Fibroblast of lung (primary cell): ENCODE data around the gene HID1. TPM values are rescaled to one million over a fixed set of nuclear protein-coding genes. Genes with fewer than 3 reads are reported as not detected.

Source experiments
- DNase-seq, 2 donors: peaks; one replicate each; pipeline versions ENCODE4 v3.0.0 to v3.0.0-alpha.2; 2010; ENCODE audit warnings: low read depth in 2 of 2
- H2AFZ ChIP-seq: 2 replicates; pipeline ENCODE4 v1.5.1; 2012; ENCODE audit warnings: low read length, control low read depth, inconsistent platforms
- H3K27ac ChIP-seq: 2 replicates; pipeline ENCODE4 v1.5.1; 2011; ENCODE audit warnings: low read length, control low read depth; ENCODE audit not compliant: insufficient read depth
- H3K27me3 ChIP-seq: 2 replicates; pipeline ENCODE4 v1.5.1; 2011; ENCODE audit warnings: mild to moderate bottlenecking, low read length; ENCODE audit not compliant: control insufficient read depth, insufficient read depth
- H3K36me3 ChIP-seq: 2 replicates; pipeline ENCODE4 v1.5.1; 2011; ENCODE audit warnings: low read length; ENCODE audit not compliant: control insufficient read depth, insufficient read depth
- H3K4me1 ChIP-seq: 2 replicates; pipeline ENCODE4 v1.5.1; 2011; ENCODE audit warnings: low read length; ENCODE audit not compliant: control insufficient read depth, insufficient read depth; ENCODE audit errors: extremely low read depth
- H3K4me2 ChIP-seq: 2 replicates; pipeline ENCODE4 v1.5.1; 2011; ENCODE audit warnings: low read length, control low read depth; ENCODE audit not compliant: insufficient read depth; ENCODE audit errors: extremely low read depth
- H3K4me3 ChIP-seq, 4 experiments: fragments of 200-600 bp in 1 of 4; sonication (generic) in 1 of 4; replicated peaks in 1 of 4; 2 replicates each; pipeline ENCODE4 v1.5.1; 2011 to 2016; ENCODE audit warnings: low read length in 4 of 4, low read depth in 3 of 4, mild to moderate bottlenecking in 3 of 4, control low read depth in 2 of 4, inconsistent platforms in 1 of 4, mixed read lengths in 1 of 4; ENCODE audit not compliant: insufficient read depth in 1 of 4; ENCODE audit errors: control extremely low read depth in 1 of 4
- H3K79me2 ChIP-seq: 2 replicates; pipeline ENCODE4 v1.5.1; 2012; ENCODE audit warnings: mild to moderate bottlenecking, low read length, inconsistent platforms; ENCODE audit not compliant: control insufficient read depth, insufficient read depth
- H3K9ac ChIP-seq: 2 replicates; pipeline ENCODE4 v1.5.1; 2011; ENCODE audit warnings: mild to moderate bottlenecking, low read length, control low read depth; ENCODE audit not compliant: insufficient read depth
- H3K9me3 ChIP-seq: 2 replicates; pipeline ENCODE4 v1.5.1; 2012; ENCODE audit warnings: low read depth, low read length; ENCODE audit not compliant: control insufficient read depth, insufficient read depth
- H4K20me1 ChIP-seq: 2 replicates; pipeline ENCODE4 v1.5.1; 2011; ENCODE audit warnings: low read length; ENCODE audit not compliant: control insufficient read depth, insufficient read depth; ENCODE audit errors: extremely low read depth
- CTCF ChIP-seq, 2 donors: IDR thresholded peaks in 1 of 2; conservative IDR thresholded peaks in 1 of 2; 1 replicate in 1 of 2; 2 replicates in 1 of 2; pipeline ENCODE4 v1.5.1; 2011 to 2012; ENCODE audit warnings: low read length in 2 of 2, control low read depth in 1 of 2, inconsistent platforms in 1 of 2, low read depth in 1 of 2, mild to moderate bottlenecking in 1 of 2
- EZH2 ChIP-seq: IDR thresholded peaks from 2 replicates; pipeline ENCODE4 v1.5.1; 2012; ENCODE audit warnings: low read length, control low read depth, mild to moderate bottlenecking; ENCODE audit errors: missing control alignments
- polyA plus RNA-seq, 2 donors: library from polyadenylated mRNA; depleted of rRNA in 1 of 2; stranded (reverse) in 1 of 2; unstranded in 1 of 2; fragments of >200 nt; gene quantifications; 2 replicates each; pipeline ENCODE4 v1.2.1, GENCODE V29; 2011 to 2012; ENCODE audit warnings: missing spikeins in 1 of 2
- total RNA-seq: library from RNA; depleted of rRNA; stranded (reverse); fragments of >200 nt; gene quantifications from 2 replicates; pipeline ENCODE4 v1.2.1, GENCODE V29; 2014

Gene HID1
- total and polyA plus RNA-seq, 2 donors (not counting 1 experiment from before 2014, with no cell fraction given), result 0.17 to 0.23 TPM

GRCh38 chr17:74935048-74935447 lies 37.5 kb downstream of the HID1 start:
- Histone ChIP-seq H3K9me3 (no peaks in the 10 kb centered on the region), H3K4me3 (no peak overlapping the region), H2AFZ (no peak overlapping the region), H3K27me3 (peaks cover 45% of the 10 kb centered on the region), H3K4me2 (no peak overlapping the region), H3K9ac (no peak overlapping the region), H3K36me3 (no peaks in the 10 kb centered on the region), H4K20me1 (no peaks in the 10 kb centered on the region), H3K4me1 (no peaks in the 10 kb centered on the region), H3K79me2 (no peaks in the 10 kb centered on the region), H3K27ac (no peak overlapping the region)
- TF ChIP-seq CTCF (conservative IDR thresholded peaks at IDR 0.05 in 1 of 2, IDR thresholded peaks at IDR 0.05 in 1 of 2; ENCODE audit: low read depth in 1 of 2, low read length in 2 of 2) (no peak), EZH2 (no peak)
- DNase-seq, result no peak

GRCh38 chr17:74930535-74931036 lies 42.0 kb downstream of the HID1 start:
- H4K20me1 ChIP-seq, result no peaks in the 10 kb centered on the region
- no peak for DNase-seq
- TF ChIP-seq EZH2 (no peak), CTCF (conservative IDR thresholded peaks at IDR 0.05 in 1 of 2, IDR thresholded peaks at IDR 0.05 in 1 of 2; ENCODE audit: low read depth in 1 of 2, low read length in 2 of 2) (no peak)
- no peak overlapping the region for H3K4me3 ChIP-seq
- H3K36me3 ChIP-seq, result no peaks in the 10 kb centered on the region
- no peaks in the 10 kb centered on the region for H3K4me1 ChIP-seq
- H3K9ac ChIP-seq, result no peak overlapping the region
- no peak overlapping the region for H2AFZ ChIP-seq
- no peaks in the 10 kb centered on the region for H3K9me3 ChIP-seq
- H3K4me2 ChIP-seq, result no peak overlapping the region
- peaks cover 32% of the 10 kb centered on the region for H3K27me3 ChIP-seq
- H3K79me2 ChIP-seq, result no peaks in the 10 kb centered on the region
- H3K27ac ChIP-seq, result no peak overlapping the region

GRCh38 chr17:74928786-74929185 lies 43.8 kb downstream of the HID1 start:
- Histone ChIP-seq H3K4me3 (no peak overlapping the region), H3K4me2 (no peak overlapping the region), H4K20me1 (no peaks in the 10 kb centered on the region), H3K4me1 (no peaks in the 10 kb centered on the region), H3K36me3 (no peaks in the 10 kb centered on the region), H3K9ac (no peak overlapping the region), H3K27ac (no peak overlapping the region), H3K27me3 (peaks cover 45% of the 10 kb centered on the region), H3K9me3 (no peaks in the 10 kb centered on the region), H3K79me2 (no peaks in the 10 kb centered on the region), H2AFZ (no peak overlapping the region)
- no peak for DNase-seq
- no peak for TF ChIP-seq CTCF (conservative IDR thresholded peaks at IDR 0.05 in 1 of 2, IDR thresholded peaks at IDR 0.05 in 1 of 2; ENCODE audit: low read depth in 1 of 2, low read length in 2 of 2)
- TF ChIP-seq EZH2, result no peak
